ENCODE results near the gene CCL21.

GRCh38 chr9:34675048-34675714, 34.8 kb downstream of the CCL21 start:
- TF ChIP-seq CTCF (IDR thresholded peaks at IDR 0.05) = peak in 2 of 4 experiments; percentile 26 to 35
- TF ChIP-seq POLR2AphosphoS5 (IDR thresholded peaks at IDR 0.05) = no peak
